GM19397 (cell line): ENCODE data around the gene CES3.

Experiments used
- ATAC-seq: cut with Tn5 transposase; IDR thresholded peaks from one replicate; pipeline ENCODE4 v1.9.1; 2021; ENCODE audit warnings: mild to moderate bottlenecking, moderate library complexity; ENCODE audit not compliant: unreplicated experiment

Gene CES3

GRCh38 chr16:67000384-67001351, 39.6 kb downstream of the CES3 start:
- ATAC-seq = no peak

GRCh38 chr16:67001726-67002125, 40.7 kb downstream of the CES3 start:
- ATAC-seq = no peak

- ATAC-seq = no peak
These were observed 46.0 kb downstream of the CES3 start for GRCh38 chr16:67006930-67007658.

- no peak for ATAC-seq
These were observed 48.1 kb downstream of the CES3 start for GRCh38 chr16:67009158-67009557.

- ATAC-seq = no peak
These were observed 50.2 kb downstream of the CES3 start for GRCh38 chr16:67011274-67011673.

- ATAC-seq = no peak
These were observed 52.3 kb downstream of the CES3 start for GRCh38 chr16:67013233-67013822.

- peak; percentile 39 for ATAC-seq
These were observed 53.0 kb downstream of the CES3 start for GRCh38 chr16:67013823-67014633.

GRCh38 chr16:67014634-67015312, 53.7 kb downstream of the CES3 start:
- no peak for ATAC-seq

- ATAC-seq = no peak
These were observed 54.3 kb downstream of the CES3 start for GRCh38 chr16:67015313-67015731.

GRCh38 chr16:67016143-67016542, 55.1 kb downstream of the CES3 start:
- no peak for ATAC-seq

GRCh38 chr16:67016681-67017420, 55.8 kb downstream of the CES3 start:
- no peak for ATAC-seq

GRCh38 chr16:67017421-67017750, 56.3 kb downstream of the CES3 start:
- ATAC-seq = no peak

GRCh38 chr16:67017810-67018488, 56.9 kb downstream of the CES3 start:
- peak; percentile 76 for ATAC-seq

GRCh38 chr16:67019171-67019570, 58.1 kb downstream of the CES3 start:
- ATAC-seq = no peak

- ATAC-seq = no peak
These were observed 60.3 kb downstream of the CES3 start for GRCh38 chr16:67021321-67021720.

- no peak for ATAC-seq
These were observed 61.6 kb downstream of the CES3 start for GRCh38 chr16:67022531-67023214.

GRCh38 chr16:67023689-67024088, 62.6 kb downstream of the CES3 start:
- ATAC-seq = no peak
